Lower leg skin (tissue), 3 donors: ENCODE data around the gene DTYMK.

Experiments used
- POLR2A ChIP-seq, 2 donors: fragments of 450-650 bp; IDR thresholded peaks; one replicate each; pipeline ENCODE4 v1.6.1; 2016 to 2017; ENCODE audit warnings: antibody characterized with exemption in 2 of 2, mild to moderate bottlenecking in 1 of 2, moderate library complexity in 1 of 2
- TF ChIP-seq, protein P1 (sequence below), 3 donors: fragments of 450-650 bp; IDR thresholded peaks; one replicate each; pipeline ENCODE4 v1.5.1; 2016; ENCODE audit warnings: antibody characterized with exemption in 3 of 3, mild to moderate bottlenecking in 3 of 3, moderate library complexity in 2 of 3

DNA sequence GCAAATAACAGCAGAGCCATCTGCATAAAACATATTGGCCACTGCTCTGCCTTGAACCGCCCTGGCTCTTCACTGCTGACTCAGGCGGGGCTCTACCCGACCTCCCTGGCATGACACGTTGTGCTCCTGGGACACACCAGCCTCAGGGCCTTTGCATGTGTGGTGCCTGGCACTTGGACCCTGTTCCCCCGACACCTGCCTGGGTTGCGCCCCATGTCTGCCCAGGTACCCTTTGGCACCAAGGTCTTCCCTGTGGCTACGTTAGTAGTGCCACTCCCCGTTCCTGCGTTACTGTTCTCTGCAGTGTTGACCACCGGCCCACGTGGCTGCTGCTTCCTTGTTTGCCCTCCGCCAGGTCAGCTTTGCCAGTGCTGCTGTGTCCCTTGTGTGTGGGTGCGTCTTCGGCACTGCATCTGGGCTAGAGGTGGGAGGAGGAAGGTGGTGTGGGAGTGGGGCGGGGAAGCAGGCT is 28.8 kb downstream of the DTYMK start:
- TF ChIP-seq, protein P1, sequence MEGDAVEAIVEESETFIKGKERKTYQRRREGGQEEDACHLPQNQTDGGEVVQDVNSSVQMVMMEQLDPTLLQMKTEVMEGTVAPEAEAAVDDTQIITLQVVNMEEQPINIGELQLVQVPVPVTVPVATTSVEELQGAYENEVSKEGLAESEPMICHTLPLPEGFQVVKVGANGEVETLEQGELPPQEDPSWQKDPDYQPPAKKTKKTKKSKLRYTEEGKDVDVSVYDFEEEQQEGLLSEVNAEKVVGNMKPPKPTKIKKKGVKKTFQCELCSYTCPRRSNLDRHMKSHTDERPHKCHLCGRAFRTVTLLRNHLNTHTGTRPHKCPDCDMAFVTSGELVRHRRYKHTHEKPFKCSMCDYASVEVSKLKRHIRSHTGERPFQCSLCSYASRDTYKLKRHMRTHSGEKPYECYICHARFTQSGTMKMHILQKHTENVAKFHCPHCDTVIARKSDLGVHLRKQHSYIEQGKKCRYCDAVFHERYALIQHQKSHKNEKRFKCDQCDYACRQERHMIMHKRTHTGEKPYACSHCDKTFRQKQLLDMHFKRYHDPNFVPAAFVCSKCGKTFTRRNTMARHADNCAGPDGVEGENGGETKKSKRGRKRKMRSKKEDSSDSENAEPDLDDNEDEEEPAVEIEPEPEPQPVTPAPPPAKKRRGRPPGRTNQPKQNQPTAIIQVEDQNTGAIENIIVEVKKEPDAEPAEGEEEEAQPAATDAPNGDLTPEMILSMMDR (IDR thresholded peaks at IDR 0.05) = no peak
- no peak for TF ChIP-seq POLR2A (IDR thresholded peaks at IDR 0.05)
